GM19193 (cell line): ENCODE measurements around the gene NOX3.

Source experiments
- POLR2A ChIP-seq: IDR thresholded peaks from 4 replicates; pipeline ENCODE4 v1.6.1; 2011; ENCODE audit not compliant: insufficient read depth, insufficient read length; ENCODE audit errors: extremely low read depth

NOX3 gene

GRCh38 chr6:155380666-155381332 is 74.8 kb downstream of the NOX3 start:
- TF ChIP-seq POLR2A: no peak

GRCh38 chr6:155378724-155379123 is 76.9 kb downstream of the NOX3 start:
- TF ChIP-seq POLR2A: no peak

GRCh38 chr6:155378276-155378675 is 77.4 kb downstream of the NOX3 start:
- no peak for TF ChIP-seq POLR2A

- TF ChIP-seq POLR2A: no peak
Observed at GRCh38 chr6:155377061-155377460, 78.6 kb downstream of the NOX3 start.

- no peak for TF ChIP-seq POLR2A
Observed at GRCh38 chr6:155375801-155376200, 79.8 kb downstream of the NOX3 start.

GRCh38 chr6:155374681-155375080 is 81.0 kb downstream of the NOX3 start:
- no peak for TF ChIP-seq POLR2A

- no peak for TF ChIP-seq POLR2A
Observed at GRCh38 chr6:155373276-155373675, 82.4 kb downstream of the NOX3 start.

- no peak for TF ChIP-seq POLR2A
Observed at GRCh38 chr6:155372256-155372655, 83.4 kb downstream of the NOX3 start.

GRCh38 chr6:155371230-155371629 is 84.4 kb downstream of the NOX3 start:
- TF ChIP-seq POLR2A: no peak

GRCh38 chr6:155366325-155366724 is 89.3 kb downstream of the NOX3 start:
- no peak for TF ChIP-seq POLR2A

GRCh38 chr6:155364844-155365437 is 90.7 kb downstream of the NOX3 start:
- no peak for TF ChIP-seq POLR2A

- TF ChIP-seq POLR2A: no peak
Observed at GRCh38 chr6:155354167-155354566, 101.5 kb downstream of the NOX3 start.

GRCh38 chr6:155352811-155353210 is 102.8 kb downstream of the NOX3 start:
- TF ChIP-seq POLR2A: no peak

GRCh38 chr6:155352130-155352420 is 103.6 kb downstream of the NOX3 start:
- no peak for TF ChIP-seq POLR2A

GRCh38 chr6:155351273-155352129 is 104.1 kb downstream of the NOX3 start:
- TF ChIP-seq POLR2A: no peak

- no peak for TF ChIP-seq POLR2A
Observed at GRCh38 chr6:155349956-155350355, 105.7 kb downstream of the NOX3 start.

- no peak for TF ChIP-seq POLR2A
Observed at GRCh38 chr6:155349129-155349528, 106.5 kb downstream of the NOX3 start.

GRCh38 chr6:155347800-155348199 is 107.8 kb downstream of the NOX3 start:
- no peak for TF ChIP-seq POLR2A
